ENCODE data around the gene CINP.

Gene CINP

GRCh38 chr14:102378830-102379229, 16.1 kb upstream of the CINP start:
- TF ChIP-seq, protein P1, sequence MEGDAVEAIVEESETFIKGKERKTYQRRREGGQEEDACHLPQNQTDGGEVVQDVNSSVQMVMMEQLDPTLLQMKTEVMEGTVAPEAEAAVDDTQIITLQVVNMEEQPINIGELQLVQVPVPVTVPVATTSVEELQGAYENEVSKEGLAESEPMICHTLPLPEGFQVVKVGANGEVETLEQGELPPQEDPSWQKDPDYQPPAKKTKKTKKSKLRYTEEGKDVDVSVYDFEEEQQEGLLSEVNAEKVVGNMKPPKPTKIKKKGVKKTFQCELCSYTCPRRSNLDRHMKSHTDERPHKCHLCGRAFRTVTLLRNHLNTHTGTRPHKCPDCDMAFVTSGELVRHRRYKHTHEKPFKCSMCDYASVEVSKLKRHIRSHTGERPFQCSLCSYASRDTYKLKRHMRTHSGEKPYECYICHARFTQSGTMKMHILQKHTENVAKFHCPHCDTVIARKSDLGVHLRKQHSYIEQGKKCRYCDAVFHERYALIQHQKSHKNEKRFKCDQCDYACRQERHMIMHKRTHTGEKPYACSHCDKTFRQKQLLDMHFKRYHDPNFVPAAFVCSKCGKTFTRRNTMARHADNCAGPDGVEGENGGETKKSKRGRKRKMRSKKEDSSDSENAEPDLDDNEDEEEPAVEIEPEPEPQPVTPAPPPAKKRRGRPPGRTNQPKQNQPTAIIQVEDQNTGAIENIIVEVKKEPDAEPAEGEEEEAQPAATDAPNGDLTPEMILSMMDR (IDR thresholded peaks at IDR 0.05), result no peak
- peaks cover 82% of the 10 kb centered on the region for H3K36me3 ChIP-seq

DNA sequence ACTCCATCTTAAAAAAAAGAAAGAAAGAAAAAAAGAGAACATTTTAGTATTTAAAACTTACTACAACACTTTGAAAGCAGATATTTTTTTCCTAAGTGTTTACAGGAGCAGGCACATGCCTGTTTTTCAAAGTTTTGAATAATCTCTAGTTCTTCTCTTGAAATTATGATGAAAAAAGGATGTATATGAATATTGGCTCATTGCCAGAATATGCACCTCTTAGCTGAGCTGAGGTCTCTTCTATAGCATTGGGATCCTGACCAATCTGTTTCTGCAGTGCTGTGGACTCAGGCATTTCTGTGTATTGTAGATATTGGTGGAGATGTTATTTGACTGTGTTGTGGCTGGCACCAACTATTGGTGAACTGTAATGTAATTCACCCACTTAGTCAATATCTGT, 15.0 kb upstream of the CINP start:
- TF ChIP-seq, protein P1 (IDR thresholded peaks at IDR 0.05), result no peak
- peak overlapping the region; percentile 62 for H3K27ac ChIP-seq
- peaks cover 25 to 29% of the 10 kb centered on the region in 2 experiments for H3K4me1 ChIP-seq (ENCODE audit: control insufficient read depth in 1 of 2, insufficient read depth in 1 of 2, low read depth in 1 of 2, low read length in 1 of 2)
- peaks cover 78% of the 10 kb centered on the region for H3K36me3 ChIP-seq
- no peaks in the 10 kb centered on the region for H3K27me3 ChIP-seq
- H3K9me3 ChIP-seq, result no peaks in the 10 kb centered on the region
- no peak overlapping the region for H3K4me3 ChIP-seq (ENCODE audit: low read depth in 1 of 2, low read length in 1 of 2)

More at GRCh38 chr14:102378830-102379229, 16.1 kb upstream of the CINP start:
- Histone ChIP-seq H3K4me1 (ENCODE audit: control insufficient read depth in 1 of 2, insufficient read depth in 1 of 2, low read depth in 1 of 2, low read length in 1 of 2) (peaks cover 16 to 19% of the 10 kb centered on the region in 2 experiments), H3K4me3 (ENCODE audit: low read depth in 1 of 2, low read length in 1 of 2) (no peak overlapping the region), H3K27ac (peak overlapping the region; percentile 19), H3K27me3 (no peaks in the 10 kb centered on the region), H3K9me3 (no peaks in the 10 kb centered on the region)

- no peaks in the 10 kb centered on the region for H3K27me3 ChIP-seq
- H3K4me3 ChIP-seq (ENCODE audit: low read depth in 1 of 2, low read length in 1 of 2), result no peak overlapping the region
- no peaks in the 10 kb centered on the region for H3K9me3 ChIP-seq
- peaks cover 50 to 55% of the 10 kb centered on the region in 2 experiments for H3K4me1 ChIP-seq (ENCODE audit: control insufficient read depth in 1 of 2, insufficient read depth in 1 of 2, low read depth in 1 of 2, low read length in 1 of 2)
- peaks cover 55% of the 10 kb centered on the region for H3K36me3 ChIP-seq
- peak overlapping the region; percentile 62 for H3K27ac ChIP-seq
- TF ChIP-seq, protein P1 (IDR thresholded peaks at IDR 0.05), result no peak
These were observed 12.4 kb upstream of the CINP start for GRCh38 chr14:102375119-102375518.

DNA sequence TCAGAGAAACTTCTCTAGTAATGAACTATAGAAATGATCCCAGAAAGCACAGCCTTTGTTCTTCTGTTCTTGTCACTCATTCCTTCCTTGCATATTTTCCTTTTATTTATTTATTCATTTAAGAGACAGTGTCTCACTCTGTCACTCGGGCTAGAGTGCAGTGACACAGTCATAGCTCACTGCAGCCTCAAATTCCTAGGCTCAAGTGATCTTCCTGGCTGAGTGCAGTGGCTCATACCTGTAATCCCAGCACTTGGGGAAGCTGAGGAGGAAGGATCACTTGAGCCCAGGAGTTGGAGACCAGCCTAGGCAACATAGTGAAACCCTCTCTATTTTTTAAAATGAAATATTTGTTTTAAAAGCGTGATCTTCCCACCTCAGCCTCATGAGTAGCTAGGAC, 11.6 kb upstream of the CINP start:
- H3K9me3 ChIP-seq, result no peaks in the 10 kb centered on the region
- TF ChIP-seq, protein P1 (IDR thresholded peaks at IDR 0.05), result no peak

DNA sequence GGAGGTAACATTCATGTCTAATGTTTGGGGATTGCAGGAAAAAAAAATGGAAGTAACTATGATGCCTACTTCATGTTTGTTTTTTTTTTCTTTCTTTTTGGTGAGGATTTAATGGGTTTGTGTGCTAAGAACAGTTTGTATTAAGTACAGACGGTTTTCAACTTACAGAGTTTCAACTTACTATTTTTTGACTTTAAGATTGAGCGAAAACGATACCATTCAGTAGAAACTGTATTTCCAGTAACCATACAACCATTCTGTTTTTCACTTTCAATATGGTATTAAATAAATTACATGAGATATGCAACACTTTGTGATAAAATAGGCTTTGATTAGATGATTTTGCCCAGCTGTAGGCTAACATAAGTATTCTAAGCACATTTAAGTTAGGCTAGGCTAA, 10.4 kb upstream of the CINP start:
- TF ChIP-seq, protein P1 (IDR thresholded peaks at IDR 0.05), result no peak

More for the DNA sequence above, 11.6 kb upstream of the CINP start:
- H3K27me3 ChIP-seq, result no peaks in the 10 kb centered on the region
- H3K4me1 ChIP-seq (ENCODE audit: control insufficient read depth in 1 of 2, insufficient read depth in 1 of 2, low read depth in 1 of 2, low read length in 1 of 2), result peaks cover 59 to 63% of the 10 kb centered on the region in 2 experiments
- H3K27ac ChIP-seq, result peak overlapping the region; percentile 62
- no peak overlapping the region for H3K4me3 ChIP-seq (ENCODE audit: low read depth in 1 of 2, low read length in 1 of 2)
- H3K36me3 ChIP-seq, result peaks cover 46% of the 10 kb centered on the region

More for the DNA sequence above, 10.4 kb upstream of the CINP start:
- Histone ChIP-seq H3K36me3 (peaks cover 35% of the 10 kb centered on the region), H3K9me3 (no peaks in the 10 kb centered on the region), H3K27ac (peak overlapping the region; percentile 92), H3K27me3 (no peaks in the 10 kb centered on the region), H3K4me3 (ENCODE audit: low read depth in 1 of 2, low read length in 1 of 2) (no peak overlapping the region), H3K4me1 (ENCODE audit: control insufficient read depth in 1 of 2, insufficient read depth in 1 of 2, low read depth in 1 of 2, low read length in 1 of 2) (peaks cover 68 to 75% of the 10 kb centered on the region in 2 experiments)
